ENCODE measurements around the gene MRPL21. TPM values are rescaled to one million over a fixed set of nuclear protein-coding genes. Genes with fewer than 3 reads are reported as not detected.

MRPL21 gene
- total RNA-seq, 1 experiment from 2014 or later, result 179 TPM

GRCh38 chr11:68904248-68904847, 716 bp upstream of the MRPL21 start:
- TF ChIP-seq CTCF (IDR thresholded peaks at IDR 0.05; ENCODE audit: insufficient read depth in 1 of 2, low read depth in 1 of 2, low read length in 1 of 2, severe bottlenecking in 1 of 2, unreplicated experiment in 1 of 2), result no peak
- H3K4me1 Mint-ChIP-seq (ENCODE audit: low read depth, unreplicated experiment), result peaks cover 30% of the 10 kb centered on the region
- no peaks in the 10 kb centered on the region for H3K9me3 Mint-ChIP-seq (ENCODE audit: unreplicated experiment)
- POLR2A ChIA-PET, result interaction anchor here (0.5 to 1.2 kb wide), 3 partner anchors 140 to 1328 kb away, joined by 3 to 4 read pairs (median 3); partner anchors contain the start of gene TPCN2
- H3K36me3 Mint-ChIP-seq (ENCODE audit: insufficient read depth, unreplicated experiment), result peaks cover 45% of the 10 kb centered on the region
- peak overlapping the region; percentile 99 for H3K4me3 Mint-ChIP-seq (ENCODE audit: unreplicated experiment)
- Histone ChIP-seq H3K4me3 (ENCODE audit: low read depth, low read length) (peak overlapping the region; percentile 84), H3K27me3 (replicated peaks; ENCODE audit: control insufficient read depth, insufficient read depth, low read length) (no peaks in the 10 kb centered on the region), H3K36me3 (ENCODE audit: control insufficient read depth, insufficient read depth, low read length) (peaks cover 5% of the 10 kb centered on the region; the same call in 1 of the 2 replicates), H3K4me1 (peaks cover 20% of the 10 kb centered on the region), H3K9me3 (no peaks in the 10 kb centered on the region)
- no TSS peak for BruUV-seq (replicated peaks)
- intact Hi-C loops (cut with micrococcal nuclease; ENCODE audit: unreplicated experiment), result no loop called here
- CTCF ChIA-PET, result interaction anchor here (0.6 to 0.9 kb wide), 2 partner anchors 34 to 109 kb away, joined by 3 to 8 read pairs; no protein-coding TSS in a partner anchor
- H3K27me3 Mint-ChIP-seq (ENCODE audit: insufficient read depth, unreplicated experiment), result no peaks in the 10 kb centered on the region
- H3K27ac Mint-ChIP-seq (ENCODE audit: unreplicated experiment), result peak overlapping the region; percentile 97
- peak in 1 of 2 experiments; percentile 59 for DNase-seq

- ChIA-PET CTCF (no interaction called here), POLR2A (no interaction called here)
- H3K27ac Mint-ChIP-seq (ENCODE audit: unreplicated experiment), result no peak overlapping the region
- Histone ChIP-seq H3K27me3 (replicated peaks; ENCODE audit: control insufficient read depth, insufficient read depth, low read length) (no peaks in the 10 kb centered on the region), H3K36me3 (ENCODE audit: control insufficient read depth, insufficient read depth, low read length) (peaks cover 5% of the 10 kb centered on the region; the same call in 1 of the 2 replicates), H3K9me3 (no peaks in the 10 kb centered on the region), H3K4me1 (peaks cover 20% of the 10 kb centered on the region), H3K4me3 (ENCODE audit: low read depth, low read length) (no peak overlapping the region)
- peaks cover 54% of the 10 kb centered on the region for H3K36me3 Mint-ChIP-seq (ENCODE audit: insufficient read depth, unreplicated experiment)
- no peaks in the 10 kb centered on the region for H3K27me3 Mint-ChIP-seq (ENCODE audit: insufficient read depth, unreplicated experiment)
- no peak for DNase-seq
- TF ChIP-seq CTCF (IDR thresholded peaks at IDR 0.05; ENCODE audit: insufficient read depth in 1 of 2, low read depth in 1 of 2, low read length in 1 of 2, severe bottlenecking in 1 of 2, unreplicated experiment in 1 of 2), result no peak
- H3K9me3 Mint-ChIP-seq (ENCODE audit: unreplicated experiment), result no peaks in the 10 kb centered on the region
- H3K4me1 Mint-ChIP-seq (ENCODE audit: low read depth, unreplicated experiment), result peaks cover 29% of the 10 kb centered on the region
- BruUV-seq (replicated peaks), result no TSS peak
- intact Hi-C loops (cut with micrococcal nuclease; ENCODE audit: unreplicated experiment), result loop anchor here (2.0 kb wide), 1 partner anchor 40 kb away; no protein-coding TSS in a partner anchor
- no peak overlapping the region for H3K4me3 Mint-ChIP-seq (ENCODE audit: unreplicated experiment)
Measured at GRCh38 chr11:68900835-68901381, 2.7 kb downstream of the MRPL21 start.

- Mint-ChIP-seq H3K27ac (ENCODE audit: unreplicated experiment) (no peak overlapping the region), H3K27me3 (ENCODE audit: insufficient read depth, unreplicated experiment) (no peaks in the 10 kb centered on the region), H3K4me1 (ENCODE audit: low read depth, unreplicated experiment) (peaks cover 10% of the 10 kb centered on the region), H3K9me3 (ENCODE audit: unreplicated experiment) (no peaks in the 10 kb centered on the region), H3K36me3 (ENCODE audit: insufficient read depth, unreplicated experiment) (peaks cover 71% of the 10 kb centered on the region), H3K4me3 (ENCODE audit: unreplicated experiment) (no peak overlapping the region)
- peaks cover 5% of the 10 kb centered on the region for H3K4me1 ChIP-seq
- DNase-seq, result no peak
- ChIA-PET CTCF (no interaction called here), POLR2A (no interaction called here)
- H3K4me3 ChIP-seq (ENCODE audit: low read depth, low read length), result no peak overlapping the region
- H3K36me3 ChIP-seq (ENCODE audit: control insufficient read depth, insufficient read depth, low read length), result peaks cover 11% of the 10 kb centered on the region
- no TSS peak for BruUV-seq (replicated peaks)
- no peaks in the 10 kb centered on the region for H3K27me3 ChIP-seq (replicated peaks; ENCODE audit: control insufficient read depth, insufficient read depth, low read length)
- intact Hi-C loops (cut with micrococcal nuclease; ENCODE audit: unreplicated experiment), result no loop called here
- H3K9me3 ChIP-seq, result no peaks in the 10 kb centered on the region
- no peak for TF ChIP-seq CTCF (IDR thresholded peaks at IDR 0.05; ENCODE audit: insufficient read depth in 1 of 2, low read depth in 1 of 2, low read length in 1 of 2, severe bottlenecking in 1 of 2, unreplicated experiment in 1 of 2)
Measured at GRCh38 chr11:68897441-68897840, 6.2 kb downstream of the MRPL21 start.
